ENCODE data around the gene PLAAT3.
"Not testable (repeated sequence)": the region's sequence is repeated elsewhere in the genome, so short reads cannot be mapped to it uniquely, and the experiment has no call there.

Gene PLAAT3

GRCh38 chr11:63614136-63614671 lies at the start of gene PLAAT3:
TSS of gene PLAAT3 (minus strand) at chr11:63614433. CDS start at chr11:63614014, 419 bp downstream.
- DNase-seq (ENCODE audit: low read depth): peak; percentile 30
- H3K4me3 ChIP-seq (replicated peaks; ENCODE audit: low read depth, low read length): peak within 1 kb of the TSS; percentile 64
- no peak for TF ChIP-seq CTCF (IDR thresholded peaks at IDR 0.05; ENCODE audit: low read length, missing control alignments)

- peak; percentile 63 for DNase-seq (ENCODE audit: low read depth)
- H3K4me3 ChIP-seq (replicated peaks; ENCODE audit: low read depth, low read length): no peak overlapping the region
- TF ChIP-seq CTCF (IDR thresholded peaks at IDR 0.05; ENCODE audit: low read length, missing control alignments): no peak
Observed at GRCh38 chr11:63663809-63664208, 49.6 kb upstream of the PLAAT3 start.

DNA sequence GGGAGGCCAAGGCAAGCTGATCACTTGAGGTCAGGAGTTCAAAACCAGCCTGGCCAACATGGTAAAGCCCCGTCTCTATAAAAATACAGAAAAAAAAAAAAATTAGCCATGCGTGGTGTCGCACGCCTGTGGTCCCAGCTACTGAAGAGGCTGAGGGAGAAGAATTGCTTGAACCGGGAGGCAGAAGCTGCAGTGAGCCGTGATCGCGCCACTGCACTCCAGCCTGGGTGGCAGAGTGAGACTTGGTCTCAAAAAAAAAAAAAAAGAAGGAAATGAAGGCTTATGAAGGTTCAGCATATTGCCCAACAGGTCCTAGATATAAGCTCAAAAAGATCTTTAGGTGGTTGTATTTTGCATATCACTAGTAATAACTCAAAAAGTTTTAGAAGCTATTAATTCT lies 46.7 kb upstream of the PLAAT3 start:
- no peak for TF ChIP-seq CTCF (IDR thresholded peaks at IDR 0.05; ENCODE audit: low read length, missing control alignments)
- no peak for DNase-seq (ENCODE audit: low read depth)
- no peak overlapping the region for H3K4me3 ChIP-seq (replicated peaks; ENCODE audit: low read depth, low read length)

- TF ChIP-seq CTCF (IDR thresholded peaks at IDR 0.05; ENCODE audit: low read length, missing control alignments): no peak
- no peak for DNase-seq (ENCODE audit: low read depth)
- H3K4me3 ChIP-seq (replicated peaks; ENCODE audit: low read depth, low read length): no peak overlapping the region
Observed at GRCh38 chr11:63652671-63653070, 38.4 kb upstream of the PLAAT3 start.

- no peak overlapping the region for H3K4me3 ChIP-seq (replicated peaks; ENCODE audit: low read depth, low read length)
- DNase-seq (ENCODE audit: low read depth): no peak
- no peak for TF ChIP-seq CTCF (IDR thresholded peaks at IDR 0.05; ENCODE audit: low read length, missing control alignments)
Observed at GRCh38 chr11:63643205-63643604, 29.0 kb upstream of the PLAAT3 start.

DNA sequence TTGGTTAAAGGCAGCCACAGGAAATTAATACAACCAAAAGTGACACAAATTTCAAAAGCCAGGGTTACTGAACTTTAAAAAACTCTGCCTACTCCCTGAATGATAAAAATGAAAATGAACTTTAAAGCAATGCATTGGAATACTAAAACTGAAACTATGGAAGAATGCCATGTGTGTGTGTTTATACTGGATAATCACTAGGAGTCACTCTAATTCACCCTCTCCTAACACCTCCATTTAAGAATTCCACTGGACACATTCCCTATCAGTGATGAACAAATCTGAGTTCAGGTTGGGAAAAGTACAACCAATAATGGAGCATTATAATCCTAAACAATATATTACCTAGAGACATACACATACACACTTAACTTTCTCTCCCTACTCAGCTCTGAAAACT lies 27.5 kb upstream of the PLAAT3 start:
- TF ChIP-seq CTCF (IDR thresholded peaks at IDR 0.05; ENCODE audit: low read length, missing control alignments): no peak
- peak; percentile 34 for DNase-seq (ENCODE audit: low read depth)
- no peak overlapping the region for H3K4me3 ChIP-seq (replicated peaks; ENCODE audit: low read depth, low read length)

GRCh38 chr11:63639199-63639832 lies 25.1 kb upstream of the PLAAT3 start:
- TF ChIP-seq CTCF (IDR thresholded peaks at IDR 0.05; ENCODE audit: low read length, missing control alignments): peak; percentile 25
- peak; percentile 55 for DNase-seq (ENCODE audit: low read depth)
- no peak overlapping the region for H3K4me3 ChIP-seq (replicated peaks; ENCODE audit: low read depth, low read length)

DNA sequence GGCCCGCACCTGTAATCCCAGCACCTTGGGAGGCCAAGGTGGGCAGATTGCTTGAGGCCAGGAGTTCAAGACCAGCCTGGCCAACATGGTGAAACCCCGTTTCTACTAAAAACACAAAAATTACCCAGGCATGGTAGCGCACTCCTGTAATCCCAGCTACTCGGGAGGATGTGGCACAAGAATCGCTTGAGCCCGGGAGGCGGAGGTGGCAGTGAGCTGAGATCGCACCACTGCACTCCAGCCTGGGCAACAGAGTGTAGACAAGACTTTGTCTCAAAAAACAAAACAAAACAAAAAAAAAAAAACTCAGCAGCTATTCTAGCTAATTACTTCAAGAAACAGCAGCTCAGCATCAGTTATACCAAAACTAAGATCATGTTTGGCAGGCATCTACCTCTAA lies 24.2 kb upstream of the PLAAT3 start:
- DNase-seq (ENCODE audit: low read depth); H3K4me3 ChIP-seq (replicated peaks; ENCODE audit: low read depth, low read length): not testable (repeated sequence)

All from fibroblast of pulmonary artery (primary cell).